Measurements from ENCODE around the gene USP6NL.

GRCh38 chr10:11643039-11643438 is 31.6 kb upstream of the USP6NL start:
- TF ChIP-seq CTCF (IDR thresholded peaks at IDR 0.05) (no peak), POLR2A (IDR thresholded peaks at IDR 0.05) (no peak)

Measured in testis (tissue), 2 donors.